Cardiac muscle cell (in vitro differentiated cells and primary cell): ENCODE results near the gene SLC36A2. TPM values are rescaled to one million over a fixed set of nuclear protein-coding genes. Genes with fewer than 3 reads are reported as not detected.
"Not testable (repeated sequence)": the region's sequence is repeated elsewhere in the genome, so short reads cannot be mapped to it uniquely, and the experiment has no call there.

ENCODE experiments used
- DNase-seq, 2 donors: peaks; one replicate each; pipeline versions ENCODE4 v3.0.0 to v3.0.0-alpha.2; 2010 to 2017; ENCODE audit warnings: low read depth in 1 of 2, low spot score in 1 of 2
- H3K27ac ChIP-seq: fragments of 200-600 bp; sonication (generic); 2 replicates; pipeline ENCODE4 v1.5.1; 2016
- H3K27me3 ChIP-seq: fragments of 200-600 bp; sonication (generic); 2 replicates; pipeline ENCODE4 v1.6.0; 2016; ENCODE audit warnings: control low read depth
- H3K36me3 ChIP-seq: fragments of 200-600 bp; sonication (generic); 2 replicates; pipeline ENCODE4 v1.5.1; 2016; ENCODE audit warnings: control low read depth
- H3K4me1 ChIP-seq: fragments of 200-600 bp; sonication (generic); 2 replicates; pipeline ENCODE4 v1.8.1; 2017; ENCODE audit warnings: low read depth, mild to moderate bottlenecking, mixed run types
- H3K4me3 ChIP-seq: fragments of 200-600 bp; sonication (generic); 2 replicates; pipeline ENCODE4 v1.5.1; 2016; ENCODE audit warnings: mild to moderate bottlenecking
- H3K9me3 ChIP-seq: fragments of 200-600 bp; sonication (generic); 2 replicates; pipeline ENCODE4 v1.5.1; 2017; ENCODE audit warnings: low read depth, mild to moderate bottlenecking, control low read depth
- polyA plus RNA-seq: library from polyadenylated mRNA; unstranded; fragments of >200 nt; fragmentation: Nextera tagmentation; extraction: Ambion mirVana; gene quantifications from 2 replicates; pipeline ENCODE4 v1.2.1, GENCODE V29; 2016
- total RNA-seq: library from RNA; depleted of rRNA; stranded (reverse); fragments of >200 nt; gene quantifications from 2 replicates; pipeline ENCODE4 v1.2.3, GENCODE V29; 2016
- TF ChIP-seq, protein P1 (sequence below): IDR thresholded peaks from 2 replicates; pipeline ENCODE4 v1.5.1; 2012; ENCODE audit warnings: low read depth, mild to moderate bottlenecking, low read length

SLC36A2 gene
- total and polyA plus RNA-seq, 2 experiments from 2014 or later, result not detected

DNA sequence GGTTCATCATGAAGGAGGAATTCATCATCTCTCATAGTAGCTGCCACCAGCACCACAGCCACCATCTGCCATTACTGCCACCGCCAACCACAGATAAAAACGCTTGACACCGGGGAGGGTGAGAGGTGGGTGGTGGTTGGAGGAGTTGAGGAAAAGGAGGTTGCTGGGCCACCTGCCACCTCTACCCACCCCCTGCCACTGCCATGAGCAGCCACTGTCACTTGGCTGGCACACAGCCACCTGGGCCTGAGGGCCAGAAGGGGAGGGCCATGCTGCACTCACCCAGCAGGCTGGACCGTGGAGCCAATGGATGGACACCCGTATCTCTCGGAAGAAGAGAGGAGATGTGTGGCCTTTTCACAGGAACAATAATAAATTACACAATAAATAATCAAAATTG lies 31.3 kb upstream of the SLC36A2 start:
- TF ChIP-seq, protein P1, sequence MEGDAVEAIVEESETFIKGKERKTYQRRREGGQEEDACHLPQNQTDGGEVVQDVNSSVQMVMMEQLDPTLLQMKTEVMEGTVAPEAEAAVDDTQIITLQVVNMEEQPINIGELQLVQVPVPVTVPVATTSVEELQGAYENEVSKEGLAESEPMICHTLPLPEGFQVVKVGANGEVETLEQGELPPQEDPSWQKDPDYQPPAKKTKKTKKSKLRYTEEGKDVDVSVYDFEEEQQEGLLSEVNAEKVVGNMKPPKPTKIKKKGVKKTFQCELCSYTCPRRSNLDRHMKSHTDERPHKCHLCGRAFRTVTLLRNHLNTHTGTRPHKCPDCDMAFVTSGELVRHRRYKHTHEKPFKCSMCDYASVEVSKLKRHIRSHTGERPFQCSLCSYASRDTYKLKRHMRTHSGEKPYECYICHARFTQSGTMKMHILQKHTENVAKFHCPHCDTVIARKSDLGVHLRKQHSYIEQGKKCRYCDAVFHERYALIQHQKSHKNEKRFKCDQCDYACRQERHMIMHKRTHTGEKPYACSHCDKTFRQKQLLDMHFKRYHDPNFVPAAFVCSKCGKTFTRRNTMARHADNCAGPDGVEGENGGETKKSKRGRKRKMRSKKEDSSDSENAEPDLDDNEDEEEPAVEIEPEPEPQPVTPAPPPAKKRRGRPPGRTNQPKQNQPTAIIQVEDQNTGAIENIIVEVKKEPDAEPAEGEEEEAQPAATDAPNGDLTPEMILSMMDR, result no peak
- no peaks in the 10 kb centered on the region for H3K9me3 ChIP-seq
- no peak for DNase-seq
- H3K4me3 ChIP-seq, result no peak overlapping the region
- no peaks in the 10 kb centered on the region for H3K36me3 ChIP-seq
- no peaks in the 10 kb centered on the region for H3K27me3 ChIP-seq
- no peak overlapping the region for H3K27ac ChIP-seq
- H3K4me1 ChIP-seq, result no peaks in the 10 kb centered on the region

DNA sequence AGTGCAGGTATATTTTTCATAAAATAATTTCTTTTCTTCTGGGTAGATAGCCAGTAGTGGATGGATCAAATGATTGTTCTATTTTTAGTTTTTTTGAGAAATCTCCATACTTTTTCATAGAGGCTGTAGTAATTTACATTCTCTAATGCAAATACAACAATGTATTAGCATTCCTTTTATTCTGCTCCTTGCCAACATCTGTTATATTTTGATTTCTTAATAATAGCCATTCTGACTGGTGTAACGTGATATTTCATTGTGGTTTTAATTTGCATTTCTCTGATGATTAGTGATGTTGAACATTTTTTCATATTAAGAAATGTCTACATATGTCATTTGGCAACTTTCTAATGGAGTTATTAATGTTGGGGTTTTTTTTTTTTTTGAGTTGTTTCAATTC lies 27.2 kb upstream of the SLC36A2 start:
- no peaks in the 10 kb centered on the region for H3K27me3 ChIP-seq
- DNase-seq, result no peak
- no peaks in the 10 kb centered on the region for H3K4me1 ChIP-seq
- H3K4me3 ChIP-seq, result no peak overlapping the region
- TF ChIP-seq, protein P1, result no peak
- H3K27ac ChIP-seq, result no peak overlapping the region
- H3K9me3 ChIP-seq, result no peaks in the 10 kb centered on the region
- no peaks in the 10 kb centered on the region for H3K36me3 ChIP-seq

DNA sequence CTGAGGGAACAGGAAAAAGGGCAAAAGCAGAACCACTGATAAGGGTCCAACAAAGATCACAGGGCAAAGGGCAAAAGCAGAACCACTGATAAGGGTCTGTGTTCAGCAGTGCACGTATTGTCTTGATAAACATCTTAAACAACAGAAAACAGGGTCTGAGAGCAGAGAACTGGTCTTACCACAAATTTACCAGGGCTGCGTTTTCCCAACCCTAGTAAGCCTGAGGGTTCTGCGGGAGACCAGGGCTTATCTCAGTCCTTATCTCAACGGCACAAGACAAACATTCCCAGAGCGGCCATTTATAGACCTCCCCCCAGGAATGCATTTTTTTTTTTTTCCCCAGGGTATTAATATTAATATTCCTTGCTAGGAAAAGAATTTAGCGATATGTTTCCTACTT lies 19.7 kb upstream of the SLC36A2 start:
- H3K27ac ChIP-seq, H3K27me3 ChIP-seq, H3K9me3 ChIP-seq, H3K36me3 ChIP-seq, DNase-seq, H3K4me3 ChIP-seq, H3K4me1 ChIP-seq: not testable (repeated sequence)

DNA sequence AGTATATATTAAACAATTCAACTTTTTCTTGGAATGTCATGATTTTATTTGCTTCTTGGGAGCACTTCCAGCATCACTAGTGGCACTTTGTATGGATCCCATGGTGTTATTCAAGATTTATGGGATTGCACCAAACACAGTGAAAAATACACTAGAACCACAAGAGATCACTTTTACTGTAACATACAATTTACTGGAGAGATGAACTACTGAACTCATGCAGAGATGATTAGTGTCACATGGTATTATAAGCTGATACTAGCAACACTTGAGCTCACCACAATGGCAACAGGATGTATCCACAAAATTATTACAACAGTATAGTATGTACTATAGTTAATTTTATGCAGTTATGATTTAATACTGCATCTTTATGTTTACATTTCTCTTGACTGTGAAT lies 16.3 kb upstream of the SLC36A2 start:
- Histone ChIP-seq H3K9me3 (no peaks in the 10 kb centered on the region), H3K27ac (no peak overlapping the region)
- TF ChIP-seq, protein P1, result no peak

DNA sequence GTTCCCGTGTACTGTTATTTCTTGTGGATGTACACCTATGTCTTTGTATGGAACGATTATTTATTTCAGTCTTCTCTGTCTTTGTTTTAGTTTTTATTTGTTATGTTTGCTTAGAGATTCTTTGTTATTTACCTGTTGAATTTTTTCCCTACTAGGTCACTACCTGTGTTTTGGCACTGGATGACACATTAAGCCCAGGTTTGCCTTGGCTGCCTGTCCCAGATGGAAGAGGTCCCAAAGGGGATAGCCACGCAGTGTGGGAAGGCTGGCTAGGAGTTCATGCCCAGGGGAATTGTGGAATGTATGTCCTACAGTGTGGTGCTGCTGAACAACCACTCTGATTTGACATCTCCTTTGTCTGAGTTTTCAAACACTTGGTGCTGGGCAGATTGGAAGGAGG lies 15.6 kb upstream of the SLC36A2 start:
- DNase-seq, result no peak
- TF ChIP-seq, protein P1, result no peak
- Histone ChIP-seq H3K36me3 (no peaks in the 10 kb centered on the region), H3K4me1 (no peaks in the 10 kb centered on the region), H3K27me3 (no peaks in the 10 kb centered on the region), H3K9me3 (no peaks in the 10 kb centered on the region), H3K4me3 (no peak overlapping the region), H3K27ac (no peak overlapping the region)

More for the DNA sequence above, 16.3 kb upstream of the SLC36A2 start:
- Histone ChIP-seq H3K36me3 (no peaks in the 10 kb centered on the region), H3K4me3 (no peak overlapping the region), H3K27me3 (no peaks in the 10 kb centered on the region), H3K4me1 (no peaks in the 10 kb centered on the region)
- no peak for DNase-seq

DNA sequence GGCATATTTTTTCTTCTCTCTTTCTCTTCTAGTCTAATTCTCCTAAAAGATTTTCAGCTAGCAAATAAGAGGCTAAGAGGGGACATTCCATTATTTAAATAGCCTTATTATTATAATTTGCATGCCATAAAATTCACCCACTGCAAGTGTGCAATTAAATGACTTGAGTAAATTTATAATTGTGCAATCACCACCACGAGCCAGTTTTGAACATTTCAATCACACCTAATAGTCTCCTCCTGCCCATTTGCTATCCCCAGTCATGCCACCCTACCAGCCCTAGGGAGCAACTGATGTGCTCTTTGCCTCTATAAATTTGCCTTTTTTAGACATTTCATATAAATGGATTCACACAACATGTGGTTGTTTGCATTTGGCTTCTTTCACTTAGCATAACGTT lies 12.0 kb upstream of the SLC36A2 start:
- Histone ChIP-seq H3K27me3 (no peaks in the 10 kb centered on the region), H3K9me3 (no peaks in the 10 kb centered on the region), H3K36me3 (no peaks in the 10 kb centered on the region), H3K4me3 (no peak overlapping the region), H3K4me1 (no peaks in the 10 kb centered on the region), H3K27ac (no peak overlapping the region)
- DNase-seq, result no peak
- TF ChIP-seq, protein P1, result no peak
